HG02678 (cell line): ENCODE data around the gene RCHY1.
A peak's percentile ranks its signal among the peaks of the same experiment; 100 is the strongest.
"Not testable (repeated sequence)": the region's sequence is repeated elsewhere in the genome, so short reads cannot be mapped to it uniquely, and the experiment has no call there.

Experiments
- ATAC-seq: cut with Tn5 transposase; IDR thresholded peaks from one replicate; pipeline ENCODE4 v1.9.1; 2021; ENCODE audit warnings: mild to moderate bottlenecking, moderate library complexity; ENCODE audit not compliant: unreplicated experiment

The RCHY1 gene

GRCh38 chr4:75514131-75514948, at the start of gene RCHY1, which contains the start of gene THAP6:
RCHY1 (minus strand) TSS chr4:75514403; CDS start chr4:75514286, 117 bp downstream.
THAP6 (plus strand) TSS chr4:75514473; CDS start chr4:75515453, 980 bp downstream.
- ATAC-seq: peak; percentile 95

- ATAC-seq: no peak
These were observed 47.6 kb upstream of the RCHY1 start for GRCh38 chr4:75561789-75562188.

GRCh38 chr4:75557696-75558095, 43.5 kb upstream of the RCHY1 start:
- no peak for ATAC-seq

GRCh38 chr4:75555294-75556164, 41.3 kb upstream of the RCHY1 start, which contains the start of gene ODAPH:
ODAPH (plus strand) TSS chr4:75556066; CDS start chr4:75556083, 17 bp downstream.
- no peak for ATAC-seq

- ATAC-seq: no peak
These were observed 38.2 kb upstream of the RCHY1 start for GRCh38 chr4:75552452-75552851.

- ATAC-seq: no peak
These were observed 34.8 kb upstream of the RCHY1 start for GRCh38 chr4:75549019-75549418.

- no peak for ATAC-seq
These were observed 33.6 kb upstream of the RCHY1 start for GRCh38 chr4:75547647-75548387.

GRCh38 chr4:75545526-75545925, 31.3 kb upstream of the RCHY1 start:
- ATAC-seq: no peak

GRCh38 chr4:75544870-75545269, 30.7 kb upstream of the RCHY1 start:
- no peak for ATAC-seq

- not testable (repeated sequence) for ATAC-seq
These were observed 30.0 kb upstream of the RCHY1 start for GRCh38 chr4:75544220-75544619.

GRCh38 chr4:75542824-75543223, 28.6 kb upstream of the RCHY1 start:
- no peak for ATAC-seq

- not testable (repeated sequence) for ATAC-seq
These were observed 23.1 kb upstream of the RCHY1 start for GRCh38 chr4:75537308-75537707.

GRCh38 chr4:75533926-75534325, 19.7 kb upstream of the RCHY1 start:
- ATAC-seq: not testable (repeated sequence)

- ATAC-seq: not testable (repeated sequence)
These were observed 19.2 kb upstream of the RCHY1 start for GRCh38 chr4:75533339-75533887.

GRCh38 chr4:75531536-75532143, 17.4 kb upstream of the RCHY1 start:
- not testable (repeated sequence) for ATAC-seq

GRCh38 chr4:75530556-75531322, 16.5 kb upstream of the RCHY1 start:
- ATAC-seq: no peak

GRCh38 chr4:75527482-75527881, 13.3 kb upstream of the RCHY1 start:
- ATAC-seq: no peak

- no peak for ATAC-seq
These were observed 11.7 kb upstream of the RCHY1 start for GRCh38 chr4:75525910-75526309.

- no peak for ATAC-seq
These were observed 10.9 kb upstream of the RCHY1 start for GRCh38 chr4:75525086-75525485.
